Upper lobe of left lung (tissue), 6 donors: ENCODE results near the gene NDRG2. TPM values are rescaled to one million over a fixed set of nuclear protein-coding genes. Genes with fewer than 3 reads are reported as not detected.

ENCODE experiments used
- ATAC-seq, 2 donors: fragments of 200-7000 bp; cut with Tn5 transposase; one replicate each; pipeline ENCODE4 v1.9.1; 2022; ENCODE audit warnings: mild to moderate bottlenecking in 2 of 2, moderate library complexity in 2 of 2; ENCODE audit not compliant: low FRiP score in 2 of 2
- DNase-seq, 2 donors: peaks; one replicate each; pipeline ENCODE4 v3.0.0-alpha.2; 2019 to 2020
- H3K27ac ChIP-seq, 4 donors: fragments of 200-600 bp; sonication (generic); one replicate each; pipeline ENCODE4 v1.5.1; 2016 to 2019
- H3K27me3 ChIP-seq, 4 donors: fragments of 200-600 bp; sonication (generic); one replicate each; pipeline ENCODE4 v1.5.1; 2017 to 2019
- H3K36me3 ChIP-seq, 4 donors: fragments of 200-600 bp; sonication (generic); one replicate each; pipeline ENCODE4 v1.5.1; 2016 to 2019
- H3K4me1 ChIP-seq, 4 donors: fragments of 200-600 bp; sonication (generic); one replicate each; pipeline ENCODE4 v1.5.1; 2018 to 2019
- H3K4me3 ChIP-seq, 4 donors: fragments of 200-600 bp; sonication (generic); one replicate each; pipeline ENCODE4 v1.5.1; 2017 to 2019; ENCODE audit warnings: mild to moderate bottlenecking in 2 of 4, moderate library complexity in 1 of 4
- H3K9me3 ChIP-seq, 4 donors: fragments of 200-600 bp; sonication (generic); one replicate each; pipeline ENCODE4 v1.5.1; 2018 to 2019
- EP300 ChIP-seq, 4 donors: sonication (generic); formaldehyde crosslinking; IDR thresholded peaks; one replicate each; pipeline ENCODE4 v1.5.1; 2017; ENCODE audit warnings: antibody characterized with exemption in 4 of 4, control low read depth in 2 of 4
- POLR2A ChIP-seq, 4 donors: fragments of 450-650 bp; IDR thresholded peaks; one replicate each; pipeline ENCODE4 v1.5.1; 2016 to 2017; ENCODE audit warnings: antibody characterized with exemption in 4 of 4, mild to moderate bottlenecking in 2 of 4
- POLR2AphosphoS5 ChIP-seq, 2 donors: sonication (generic); formaldehyde crosslinking; IDR thresholded peaks; one replicate each; pipeline ENCODE4 v1.5.1; 2017; ENCODE audit warnings: antibody characterized with exemption in 2 of 2
- WGBS, 2 donors: methylation state at CpG; one replicate each; pipeline ENCODE4 v1.1.5; 2017 to 2018; 5-methylcytosine and 5-hydroxymethylcytosine counted together
- total RNA-seq, 6 donors: library from RNA; depleted of rRNA in 4 of 6; stranded (reverse); fragments of >200 nt in 4 of 6; gene quantifications; one replicate each; pipeline versions ENCODE4 v1.1.0 to v1.2.1, GENCODE V29; 2016 to 2021
- TF ChIP-seq, protein P1 (sequence below), 6 experiments: fragments of 450-650 bp in 4 of 6; fragments of 200-600 bp in 2 of 6; sonication (generic) in 2 of 6; IDR thresholded peaks; one replicate each; pipeline ENCODE4 v1.5.1; 2016 to 2019; ENCODE audit warnings: antibody characterized with exemption in 6 of 6
- donor health status: DM: no; HTN: no; CAD: no; lungs with moderate emphysema.
- donor health status: DM: no; HTN: yes; CAD: no; lungs with severe emphysema.

The NDRG2 gene
- total RNA-seq, 6 donors from 2014 or later = 69.7 to 280 (median 90.8) TPM

DNA sequence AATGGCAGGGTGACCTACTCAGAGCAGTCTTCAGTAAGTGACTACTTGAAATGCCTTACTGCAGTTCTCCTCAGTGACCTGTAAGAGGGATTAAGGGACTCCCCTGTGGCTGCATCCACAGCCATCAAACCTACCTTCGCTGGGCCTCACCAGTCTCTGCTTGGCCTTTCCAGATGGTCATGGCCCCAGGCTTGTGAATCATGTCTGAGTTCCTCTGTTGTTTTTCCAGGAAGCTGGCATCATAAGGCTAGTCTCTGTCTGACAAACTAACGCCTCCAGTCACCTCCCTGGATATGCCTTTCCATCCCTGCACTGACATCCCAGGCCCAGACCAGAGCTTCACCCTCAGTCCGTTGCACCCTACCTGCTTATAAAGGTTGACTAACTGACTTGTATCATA, 55.5 kb downstream of the NDRG2 start:
- no peaks in the 10 kb centered on the region for H3K27me3 ChIP-seq
- 88 to 91% methylated on average over 3 of the region's 3 CpGs for WGBS, 2 donors
- TF ChIP-seq EP300 (IDR thresholded peaks at IDR 0.05) (no peak), POLR2A (IDR thresholded peaks at IDR 0.05) (no peak), POLR2AphosphoS5 (IDR thresholded peaks at IDR 0.05) (no peak)
- TF ChIP-seq, protein P1, sequence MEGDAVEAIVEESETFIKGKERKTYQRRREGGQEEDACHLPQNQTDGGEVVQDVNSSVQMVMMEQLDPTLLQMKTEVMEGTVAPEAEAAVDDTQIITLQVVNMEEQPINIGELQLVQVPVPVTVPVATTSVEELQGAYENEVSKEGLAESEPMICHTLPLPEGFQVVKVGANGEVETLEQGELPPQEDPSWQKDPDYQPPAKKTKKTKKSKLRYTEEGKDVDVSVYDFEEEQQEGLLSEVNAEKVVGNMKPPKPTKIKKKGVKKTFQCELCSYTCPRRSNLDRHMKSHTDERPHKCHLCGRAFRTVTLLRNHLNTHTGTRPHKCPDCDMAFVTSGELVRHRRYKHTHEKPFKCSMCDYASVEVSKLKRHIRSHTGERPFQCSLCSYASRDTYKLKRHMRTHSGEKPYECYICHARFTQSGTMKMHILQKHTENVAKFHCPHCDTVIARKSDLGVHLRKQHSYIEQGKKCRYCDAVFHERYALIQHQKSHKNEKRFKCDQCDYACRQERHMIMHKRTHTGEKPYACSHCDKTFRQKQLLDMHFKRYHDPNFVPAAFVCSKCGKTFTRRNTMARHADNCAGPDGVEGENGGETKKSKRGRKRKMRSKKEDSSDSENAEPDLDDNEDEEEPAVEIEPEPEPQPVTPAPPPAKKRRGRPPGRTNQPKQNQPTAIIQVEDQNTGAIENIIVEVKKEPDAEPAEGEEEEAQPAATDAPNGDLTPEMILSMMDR (IDR thresholded peaks at IDR 0.05) = no peak
- H3K36me3 ChIP-seq = no peaks in the 10 kb centered on the region
- DNase-seq (no peak), ATAC-seq (no peak)
- H3K27ac ChIP-seq = no peak overlapping the region
- H3K4me3 ChIP-seq = no peak overlapping the region
- H3K4me1 ChIP-seq = peaks cover 4 to 14% (median 7%) of the 10 kb centered on the region in 4 donors
- no peaks in the 10 kb centered on the region for H3K9me3 ChIP-seq

Other genes starting within 250 kb of the NDRG2 start
- gene RNASE6, start 243.8 kb downstream of the NDRG2 start, total RNA-seq = 10 to 100 TPM in 4 of 6 donors, 1 to 10 TPM in 2; 3.0 to 29.9 (median 15.2) TPM
- gene RNASE1, start 222.2 kb downstream of the NDRG2 start, total RNA-seq = 1,000 to 10,000 TPM in 2 of 6 donors, 100 to 1,000 TPM in 4; 229 to 1,558 (median 860) TPM
- under 1 TPM in 3 of 6 donors, not detected in 3; 0.43 to 0.76 (median 0.51) TPM for gene RNASE3, start 133.7 kb downstream of the NDRG2 start, total RNA-seq
- gene RNASE2, start 69.6 kb downstream of the NDRG2 start, total RNA-seq = 1 to 10 TPM in 5 of 6 donors, not detected in 1; 1.3 to 8.3 (median 4.9) TPM
- 100 to 1,000 TPM in 1 of 6 donors, 10 to 100 TPM in 5; 39.2 to 202 (median 59.4) TPM for gene METTL17, start 35.1 kb downstream of the NDRG2 start, total RNA-seq
- under 1 TPM in 1 of 6 donors, not detected in 5; 0.30 TPM for gene SLC39A2, start 25.8 kb downstream of the NDRG2 start, total RNA-seq
- not detected for gene TPPP2, start 5.2 kb upstream of the NDRG2 start, total RNA-seq
- gene RNASE13, start 9.7 kb upstream of the NDRG2 start, total RNA-seq = not detected
- not detected for gene RNASE7, start 17.3 kb upstream of the NDRG2 start, total RNA-seq
- not detected for gene RNASE8, start 32.8 kb upstream of the NDRG2 start, total RNA-seq
- 10 to 100 TPM; 24.8 to 74.4 (median 36.0) TPM for gene ARHGEF40, start 45.2 kb upstream of the NDRG2 start, total RNA-seq
- gene ZNF219, start 73.6 kb upstream of the NDRG2 start, total RNA-seq = 10 to 100 TPM; 46.1 to 97.5 (median 56.3) TPM
- 1 to 10 TPM in 2 of 6 donors, under 1 TPM in 1, not detected in 3; 0.94 to 3.4 (median 1.4) TPM for gene TMEM253, start 76.0 kb upstream of the NDRG2 start, total RNA-seq
- gene OR5AU1, start 131.0 kb upstream of the NDRG2 start, total RNA-seq = not detected
- 100 to 1,000 TPM; 119 to 390 (median 293) TPM for gene HNRNPC, start 244.4 kb upstream of the NDRG2 start, total RNA-seq